ENCODE results near the gene RPGRIP1. TPM values are rescaled to one million over a fixed set of nuclear protein-coding genes. Genes with fewer than 3 reads are reported as not detected.

Gene RPGRIP1
- total RNA-seq, 4 donors from 2014 or later = 0.14 TPM; not detected in 3

GRCh38 chr14:21320913-21321312, 41.0 kb downstream of the RPGRIP1 start:
- Histone ChIP-seq H3K27me3 (no peaks in the 10 kb centered on the region), H3K9me3 (no peaks in the 10 kb centered on the region), H3K4me1 (no peaks in the 10 kb centered on the region), H3K36me3 (no peaks in the 10 kb centered on the region), H3K27ac (no peak overlapping the region), H3K4me3 (no peak overlapping the region)
- intact Hi-C loops (cut with DNase I; ENCODE audit: low total_unique reads) = no loop called here
- no peak for DNase-seq
- no peak for TF ChIP-seq POLR2A (IDR thresholded peaks at IDR 0.05)
- TF ChIP-seq, protein P1, sequence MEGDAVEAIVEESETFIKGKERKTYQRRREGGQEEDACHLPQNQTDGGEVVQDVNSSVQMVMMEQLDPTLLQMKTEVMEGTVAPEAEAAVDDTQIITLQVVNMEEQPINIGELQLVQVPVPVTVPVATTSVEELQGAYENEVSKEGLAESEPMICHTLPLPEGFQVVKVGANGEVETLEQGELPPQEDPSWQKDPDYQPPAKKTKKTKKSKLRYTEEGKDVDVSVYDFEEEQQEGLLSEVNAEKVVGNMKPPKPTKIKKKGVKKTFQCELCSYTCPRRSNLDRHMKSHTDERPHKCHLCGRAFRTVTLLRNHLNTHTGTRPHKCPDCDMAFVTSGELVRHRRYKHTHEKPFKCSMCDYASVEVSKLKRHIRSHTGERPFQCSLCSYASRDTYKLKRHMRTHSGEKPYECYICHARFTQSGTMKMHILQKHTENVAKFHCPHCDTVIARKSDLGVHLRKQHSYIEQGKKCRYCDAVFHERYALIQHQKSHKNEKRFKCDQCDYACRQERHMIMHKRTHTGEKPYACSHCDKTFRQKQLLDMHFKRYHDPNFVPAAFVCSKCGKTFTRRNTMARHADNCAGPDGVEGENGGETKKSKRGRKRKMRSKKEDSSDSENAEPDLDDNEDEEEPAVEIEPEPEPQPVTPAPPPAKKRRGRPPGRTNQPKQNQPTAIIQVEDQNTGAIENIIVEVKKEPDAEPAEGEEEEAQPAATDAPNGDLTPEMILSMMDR (IDR thresholded peaks at IDR 0.05) = no peak

- Histone ChIP-seq H3K4me1 (no peaks in the 10 kb centered on the region), H3K27ac (no peak overlapping the region), H3K36me3 (no peaks in the 10 kb centered on the region), H3K4me3 (no peak overlapping the region), H3K9me3 (no peaks in the 10 kb centered on the region), H3K27me3 (no peaks in the 10 kb centered on the region)
- TF ChIP-seq POLR2A (IDR thresholded peaks at IDR 0.05) = no peak
- TF ChIP-seq, protein P1 (IDR thresholded peaks at IDR 0.05) = no peak
- DNase-seq = no peak
- intact Hi-C loops (cut with DNase I; ENCODE audit: low total_unique reads) = no loop called here
These were observed 42.8 kb downstream of the RPGRIP1 start for GRCh38 chr14:21322716-21323115.

DNA sequence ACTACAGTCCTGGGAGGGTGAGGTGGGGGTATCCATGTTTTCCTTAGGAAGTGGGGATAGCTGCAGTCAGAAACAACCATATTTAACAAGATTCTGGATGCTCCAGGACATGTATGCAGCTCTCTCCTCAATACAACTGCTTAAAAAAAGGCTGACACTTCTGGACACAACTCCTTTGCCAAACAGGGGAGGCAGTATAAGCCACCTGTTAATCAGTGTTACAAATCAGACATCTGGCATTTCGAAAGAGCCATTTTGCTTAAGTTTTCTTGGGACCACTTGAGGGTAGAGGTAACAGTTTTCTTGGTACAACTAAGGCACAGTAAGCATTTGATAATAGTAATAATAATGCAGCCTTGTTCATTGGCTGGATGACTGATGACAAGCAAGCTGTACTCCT, 47.1 kb downstream of the RPGRIP1 start:
- no peak for DNase-seq

More for the DNA sequence above, 47.1 kb downstream of the RPGRIP1 start:
- no peaks in the 10 kb centered on the region for H3K4me1 ChIP-seq
- H3K36me3 ChIP-seq = no peaks in the 10 kb centered on the region
- H3K9me3 ChIP-seq = no peaks in the 10 kb centered on the region
- TF ChIP-seq, protein P1 (IDR thresholded peaks at IDR 0.05) = no peak
- TF ChIP-seq POLR2A (IDR thresholded peaks at IDR 0.05) = no peak
- H3K27ac ChIP-seq = no peak overlapping the region
- H3K27me3 ChIP-seq = no peaks in the 10 kb centered on the region
- no peak overlapping the region for H3K4me3 ChIP-seq
- intact Hi-C loops (cut with DNase I; ENCODE audit: low total_unique reads) = no loop called here

Other genes with a start within 250 kb of the RPGRIP1 start
- under 1 TPM in 1 of 4 donors, not detected in 3; 0.67 TPM for gene TPPP2, start 249.9 kb upstream of the RPGRIP1 start, total RNA-seq
- not detected for gene RNASE13, start 245.3 kb upstream of the RPGRIP1 start, total RNA-seq
- gene RNASE7, start 237.7 kb upstream of the RPGRIP1 start, total RNA-seq = not detected
- gene RNASE8, start 222.3 kb upstream of the RPGRIP1 start, total RNA-seq = not detected
- gene ARHGEF40, start 209.8 kb upstream of the RPGRIP1 start, total RNA-seq = 100 to 1,000 TPM in 2 of 4 donors, 10 to 100 TPM in 2; 25.3 to 103 (median 66.9) TPM
- gene ZNF219, start 181.4 kb upstream of the RPGRIP1 start, total RNA-seq = 10 to 100 TPM in 3 of 4 donors, 1 to 10 TPM in 1; 7.4 to 56.8 (median 15.9) TPM
- gene TMEM253, start 179.0 kb upstream of the RPGRIP1 start, total RNA-seq = under 1 TPM in 1 of 4 donors, not detected in 3; 0.85 TPM
- gene OR5AU1, start 124.0 kb upstream of the RPGRIP1 start, total RNA-seq = not detected
- gene HNRNPC, start 10.6 kb upstream of the RPGRIP1 start, total RNA-seq = 100 to 1,000 TPM; 378 to 599 (median 531) TPM
- gene SUPT16H, start 103.9 kb downstream of the RPGRIP1 start, total RNA-seq = 100 to 1,000 TPM in 1 of 4 donors, 10 to 100 TPM in 3; 31.5 to 115 (median 64.1) TPM
- 10 to 100 TPM; 21.8 to 95.1 (median 48.8) TPM for gene CHD8, start 176.0 kb downstream of the RPGRIP1 start, total RNA-seq
- 10 to 100 TPM in 3 of 4 donors, 1 to 10 TPM in 1; 8.5 to 47.9 (median 22.9) TPM for gene RAB2B, start 196.9 kb downstream of the RPGRIP1 start, total RNA-seq
- gene TOX4, start 197.1 kb downstream of the RPGRIP1 start, total RNA-seq = 10 to 100 TPM; 19.4 to 78.0 (median 59.0) TPM
- gene METTL3, start 231.3 kb downstream of the RPGRIP1 start, total RNA-seq = 100 to 1,000 TPM in 1 of 4 donors, 10 to 100 TPM in 3; 47.4 to 101 (median 57.7) TPM
- gene SALL2, start 246.3 kb downstream of the RPGRIP1 start, total RNA-seq = 10 to 100 TPM in 2 of 4 donors, 1 to 10 TPM in 1, under 1 TPM in 1; 0.26 to 28.8 (median 10.4) TPM

Measured in uterus (tissue), 4 donors.